Psoas muscle (tissue), 8 donors: ENCODE results near the gene ROPN1B. TPM values are rescaled to one million over a fixed set of nuclear protein-coding genes. Genes with fewer than 3 reads are reported as not detected.
"Not testable (repeated sequence)": the region's sequence is repeated elsewhere in the genome, so short reads cannot be mapped to it uniquely, and the experiment has no call there.

Experiments
- ATAC-seq, 4 donors: fragments of 200-7000 bp; cut with Tn5 transposase; one replicate each; pipeline ENCODE4 v1.9.1; 2020; ENCODE audit warnings: moderate library complexity in 3 of 4, mild to moderate bottlenecking in 2 of 4
- DNase-seq, 2 donors: peaks; one replicate each; pipeline ENCODE4 v3.0.0-alpha.2; 2020
- H3K27ac ChIP-seq: fragments of 200-600 bp; one replicate; pipeline ENCODE4 v1.8.0; 2022
- H3K27me3 ChIP-seq, 3 donors: fragments of 200-600 bp in 1 of 3; one replicate each; pipeline versions ENCODE4 v1.6.1 to v1.8.0; 2013 to 2022; ENCODE audit warnings: low read length in 2 of 3, mild to moderate bottlenecking in 2 of 3, moderate library complexity in 1 of 3; ENCODE audit not compliant: insufficient read depth in 3 of 3
- H3K36me3 ChIP-seq, 2 donors: fragments of 200-600 bp in 1 of 2; one replicate each; pipeline versions ENCODE4 v1.6.1 to v1.8.0; 2013 to 2022; ENCODE audit warnings: low read depth in 1 of 2, mild to moderate bottlenecking in 1 of 2, moderate library complexity in 1 of 2; ENCODE audit not compliant: insufficient read depth in 1 of 2
- H3K4me1 ChIP-seq: fragments of 200-600 bp; one replicate; pipeline ENCODE4 v1.8.0; 2022
- H3K4me3 ChIP-seq: fragments of 200-600 bp; one replicate; pipeline ENCODE4 v1.8.0; 2022; ENCODE audit warnings: mild to moderate bottlenecking
- H3K9me3 ChIP-seq: fragments of 200-600 bp; one replicate; pipeline ENCODE4 v1.8.0; 2022
- CTCF ChIP-seq: fragments of 200-600 bp; IDR thresholded peaks from one replicate; pipeline ENCODE4 v1.8.0; 2022; ENCODE audit warnings: antibody characterized with exemption
- WGBS, 3 donors: extraction: QIAGEN DNeasy Blood & Tissue Kit; methylation state at CpG; one replicate each; pipeline versions ENCODE4 v1.1.6 to v1.1.7; 2013; 5-methylcytosine and 5-hydroxymethylcytosine counted together
- intact Hi-C, 2 donors: fragments of 100-400 bp; cut with DNase I; formaldehyde crosslinking; loops; one replicate each; pipeline versions ENCODE4 v1.11.0 to v1.14.2; 2022
- long read RNA-seq, 2 donors: library from polyadenylated mRNA; unstranded; transcript quantifications; one replicate each; pipeline ENCODE4 v2.0.0, GENCODE V29; 2021
- polyA plus RNA-seq, 3 donors: library from polyadenylated mRNA; stranded (reverse); fragments of 200-250 nt; gene quantifications; one replicate each; pipeline ENCODE4 v1.2.3, GENCODE V29; 2013
- total RNA-seq, 4 donors: library from RNA; stranded (reverse); fragmentation: NEBNext Ultra II Directional in 2 of 4; extraction: Animal tissue kit (Norgen Biotek cat#: 25700) in 2 of 4; gene quantifications; one replicate each; pipeline versions ENCODE4 v1.2.1 to v1.2.4, GENCODE V29; 2021 to 2023
- donor health status: healthy with polysubstance abuse.
- donor health status: DM: no; HTN: no; CAD: no; lungs with moderate emphysema.
- donor health status: Bipolar disorder and iron deficiency.
- donor health status: healthy.
- donor health status: DM: yes; HTN: yes; CAD: no.
- donor health status: DM: no; HTN: no; CAD: no.
- donor health status: DM: no; HTN: no; CAD: no.
- donor health status: DM: yes; HTN: yes; CAD: no.

The ROPN1B gene
- total RNA-seq = under 1 TPM in 3 of 4 donors, not detected in 1; 0.36 to 0.46 (median 0.39) TPM
- under 1 TPM in 2 of 3 donors, not detected in 1; 0.13 to 0.20 TPM for polyA plus RNA-seq
- long read RNA-seq, donor 1, partial matches to known transcripts = 0 of 2 reads
- long read RNA-seq, donor 1, other reads (novel, unspliced or antisense) = 1 of 2 reads
- long read RNA-seq, donor 2 = 0 reads

- H3K27ac ChIP-seq, DNase-seq, H3K9me3 ChIP-seq, H3K36me3 ChIP-seq, H3K4me1 ChIP-seq, H3K27me3 ChIP-seq: not testable (repeated sequence)
- H3K4me3 ChIP-seq = peak within 1 kb of the TSS; percentile 22
- 7 to 15% (median 9%) methylated on average over 1 to 4 of the region's 50 CpGs for WGBS, 3 donors
- intact Hi-C loops = loop anchor here in 1 of 2 donors (5.0 kb wide), 1 partner anchor 233 kb away; no protein-coding TSS in a partner anchor
- peak; percentile 78 to 93 (median 84) for ATAC-seq
Measured at GRCh38 chr3:125968701-125969592, at the start of gene ROPN1B. Gene ROPN1B (plus strand): TSS chr3:125969178. CDS start chr3:125972055, 2,877 bp downstream.

GRCh38 chr3:125920191-125920590, 48.8 kb upstream of the ROPN1B start:
- DNase-seq = not testable (repeated sequence)

GRCh38 chr3:125920751-125921279, 48.2 kb upstream of the ROPN1B start:
- H3K4me1 ChIP-seq, H3K36me3 ChIP-seq, intact Hi-C loops, H3K27ac ChIP-seq, DNase-seq, H3K4me3 ChIP-seq, ATAC-seq, H3K27me3 ChIP-seq, H3K9me3 ChIP-seq: not testable (repeated sequence)
- 73 to 85% (median 78%) methylated on average over 12 to 14 of the region's 14 CpGs for WGBS, 3 donors

More at GRCh38 chr3:125920191-125920590, 48.8 kb upstream of the ROPN1B start:
- H3K4me3 ChIP-seq, H3K9me3 ChIP-seq, ATAC-seq, H3K27ac ChIP-seq, H3K4me1 ChIP-seq, H3K27me3 ChIP-seq, H3K36me3 ChIP-seq, intact Hi-C loops: not testable (repeated sequence)
- WGBS, 3 donors = 48 to 59% (median 51%) methylated on average over 8 to 10 of the region's 10 CpGs

GRCh38 chr3:125921712-125922111, 47.3 kb upstream of the ROPN1B start:
- ATAC-seq, H3K27me3 ChIP-seq, H3K36me3 ChIP-seq, H3K27ac ChIP-seq, intact Hi-C loops, H3K4me3 ChIP-seq, H3K9me3 ChIP-seq, H3K4me1 ChIP-seq: not testable (repeated sequence)
- TF ChIP-seq CTCF = peak; percentile 63
- 41 to 73% (median 55%) methylated on average over 5 of the region's 5 CpGs for WGBS, 3 donors
- peak; percentile 38 to 65 for DNase-seq

GRCh38 chr3:125923324-125924115, 45.5 kb upstream of the ROPN1B start:
- H3K27ac ChIP-seq, H3K4me3 ChIP-seq, H3K36me3 ChIP-seq, intact Hi-C loops, H3K4me1 ChIP-seq, DNase-seq, ATAC-seq, H3K27me3 ChIP-seq, H3K9me3 ChIP-seq: not testable (repeated sequence)
- WGBS, 3 donors = 83 to 92% (median 88%) methylated on average over 16 of the region's 16 CpGs

- H3K36me3 ChIP-seq, intact Hi-C loops, H3K4me1 ChIP-seq, H3K4me3 ChIP-seq, DNase-seq, ATAC-seq, H3K9me3 ChIP-seq, H3K27me3 ChIP-seq, H3K27ac ChIP-seq: not testable (repeated sequence)
- WGBS, 3 donors = 50 to 65% (median 53%) methylated on average over 9 of the region's 9 CpGs
Measured at GRCh38 chr3:125924276-125924675, 44.7 kb upstream of the ROPN1B start.

GRCh38 chr3:125925727-125926126, 43.3 kb upstream of the ROPN1B start:
- intact Hi-C loops, H3K27ac ChIP-seq, ATAC-seq, H3K4me1 ChIP-seq, H3K9me3 ChIP-seq, H3K4me3 ChIP-seq, H3K27me3 ChIP-seq, DNase-seq, H3K36me3 ChIP-seq: not testable (repeated sequence)
- 92 to 95% (median 93%) methylated on average over 13 of the region's 13 CpGs for WGBS, 3 donors
